GM18520 (cell line): ENCODE data around the gene HOXC4.
"Not testable (repeated sequence)": the region's sequence is repeated elsewhere in the genome, so short reads cannot be mapped to it uniquely, and the experiment has no call there.

Source experiments
- ATAC-seq: cut with Tn5 transposase; IDR thresholded peaks from one replicate; pipeline ENCODE4 v1.9.1; 2021; ENCODE audit not compliant: unreplicated experiment

Gene HOXC4

DNA sequence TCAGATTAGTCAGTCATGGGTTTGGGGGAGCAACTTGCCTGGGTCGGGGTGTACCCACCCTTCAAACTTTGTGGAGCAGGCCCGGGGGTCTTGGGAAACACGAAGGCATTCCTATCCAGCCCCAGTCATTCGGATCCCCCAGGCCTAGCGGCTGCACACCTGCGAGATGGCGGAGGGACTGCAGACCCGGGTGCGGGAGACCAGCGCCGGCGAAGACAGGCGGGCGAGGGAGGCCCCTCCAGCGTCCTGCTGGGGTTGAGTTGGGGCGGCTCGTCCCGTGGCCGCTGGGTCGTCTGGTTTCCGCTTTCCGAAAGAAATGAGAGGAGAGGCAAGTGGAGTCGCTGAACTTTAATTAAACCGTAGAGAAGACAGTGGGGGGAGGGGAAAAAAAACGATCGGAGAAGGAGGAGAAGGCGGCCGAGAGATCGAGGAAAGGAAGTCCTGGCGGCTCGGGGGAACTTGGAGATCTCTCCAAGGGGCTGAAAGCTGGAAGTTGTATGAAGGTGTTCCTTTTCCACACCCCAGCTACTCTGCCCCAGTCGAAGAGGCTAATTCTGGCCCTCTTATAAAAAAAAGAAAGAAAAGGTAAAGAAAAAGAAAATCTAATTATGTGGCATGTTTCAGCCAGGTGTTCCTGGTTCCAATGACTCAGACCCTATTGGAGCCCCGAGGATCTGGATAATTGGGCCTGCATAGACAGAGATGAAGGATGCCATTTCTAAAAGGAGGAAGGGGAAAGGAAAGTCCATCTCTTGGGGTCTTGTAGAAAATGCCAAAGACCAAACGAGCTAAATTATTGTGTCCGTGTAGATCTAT is 28.2 kb downstream of the HOXC4 start:
- ATAC-seq: not testable (repeated sequence)

- no peak for ATAC-seq
Observed at GRCh38 chr12:54082397-54082892, 28.8 kb downstream of the HOXC4 start.

- not testable (repeated sequence) for ATAC-seq
Observed at GRCh38 chr12:54088011-54088410, 34.4 kb downstream of the HOXC4 start.

DNA sequence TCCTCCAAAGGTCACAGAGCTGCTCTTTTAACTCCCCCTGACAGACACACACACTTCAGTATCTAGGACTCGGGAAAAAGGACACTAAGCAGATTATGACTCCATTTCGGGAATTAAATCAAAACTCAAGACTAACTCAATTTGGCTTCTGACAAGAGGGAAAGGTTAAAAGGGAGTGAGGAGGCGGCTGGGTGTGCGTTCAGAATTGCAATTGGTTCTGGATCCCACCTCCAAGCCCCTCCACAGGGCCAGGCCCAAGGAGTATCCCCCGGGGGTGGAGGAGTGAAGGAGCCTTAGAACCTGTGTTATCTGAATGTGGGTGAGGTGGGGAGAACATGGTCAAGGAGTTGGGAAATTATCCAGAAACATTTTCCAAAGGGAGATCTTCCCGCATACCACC is 35.8 kb downstream of the HOXC4 start:
- not testable (repeated sequence) for ATAC-seq

DNA sequence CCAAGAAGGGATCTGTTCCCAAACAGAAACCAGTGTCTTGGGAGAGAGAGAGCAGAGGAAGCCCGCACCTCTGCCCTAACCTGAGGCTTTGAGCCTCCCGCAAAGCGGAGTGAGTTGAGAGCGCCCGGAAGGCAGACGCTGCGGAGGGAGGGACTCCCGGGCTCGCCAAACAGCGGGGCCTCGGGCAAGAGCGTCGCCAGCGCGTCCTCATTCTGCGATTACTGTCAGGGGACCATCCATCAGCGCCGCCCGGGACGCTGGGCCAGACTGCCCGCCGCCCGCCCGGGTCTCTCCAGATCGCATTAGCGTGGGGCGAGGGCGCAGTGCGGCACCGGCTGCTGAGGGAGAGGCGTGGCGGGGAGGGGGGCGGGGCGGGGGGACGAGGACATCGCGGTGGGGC is 36.7 kb downstream of the HOXC4 start:
- ATAC-seq: not testable (repeated sequence)

DNA sequence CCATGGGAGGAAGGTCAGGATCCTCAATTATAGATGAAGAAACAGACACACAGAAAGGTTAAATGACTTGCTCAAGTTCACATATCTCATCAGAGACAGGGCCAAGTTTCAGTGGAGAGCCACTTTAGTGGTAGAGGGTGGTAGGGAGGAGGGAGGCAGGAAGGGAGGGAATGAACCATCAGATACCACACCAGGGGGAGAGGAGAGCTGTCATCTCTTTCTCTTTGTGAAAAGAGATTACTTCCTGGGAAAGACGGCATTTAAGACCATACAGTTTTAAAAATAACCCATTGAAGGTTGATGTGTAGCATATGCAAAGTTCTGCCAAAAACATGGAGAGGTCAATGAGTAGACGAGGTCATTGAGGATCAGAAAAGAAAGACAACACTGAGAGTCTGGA is 39.3 kb downstream of the HOXC4 start:
- ATAC-seq: not testable (repeated sequence)

DNA sequence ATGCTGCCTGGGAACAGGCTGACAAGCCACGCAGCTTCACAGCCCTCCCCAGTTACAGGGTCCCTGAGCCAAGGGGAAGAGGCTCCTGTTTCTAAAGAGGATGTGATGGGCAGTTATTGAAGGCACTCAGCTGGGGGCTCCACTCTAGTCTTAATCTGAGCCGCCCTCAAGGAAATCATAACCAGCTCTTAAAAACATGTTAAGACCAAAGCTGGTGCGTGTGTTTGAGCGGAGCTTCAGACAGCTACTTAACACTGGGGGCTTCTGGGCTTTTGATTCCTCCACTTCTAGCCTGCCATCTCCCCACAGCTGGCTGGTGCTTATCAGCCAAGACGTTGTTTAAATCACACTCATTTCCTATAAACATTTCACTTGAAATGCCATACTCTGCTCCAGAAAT is 42.3 kb downstream of the HOXC4 start:
- not testable (repeated sequence) for ATAC-seq

GRCh38 chr12:54098644-54099043 is 45.0 kb downstream of the HOXC4 start:
- not testable (repeated sequence) for ATAC-seq

DNA sequence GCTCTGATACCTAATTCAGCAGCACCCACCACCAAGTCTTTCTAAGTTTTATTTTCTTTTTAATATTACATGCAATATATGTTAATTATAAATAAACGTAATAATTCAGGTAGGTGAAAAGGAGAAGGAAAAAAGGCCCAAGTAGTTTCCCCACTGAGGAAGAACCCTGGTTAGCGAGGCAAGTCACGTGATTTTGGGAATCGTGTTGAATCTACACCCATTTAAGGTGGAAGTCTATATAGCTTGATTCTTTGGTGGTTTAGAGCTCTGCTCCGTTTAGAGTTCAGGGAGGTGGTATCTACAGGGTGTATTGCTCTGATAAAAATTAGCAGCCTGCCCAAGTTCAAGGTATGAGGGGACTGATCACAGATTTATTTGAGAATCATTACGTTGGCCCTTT is 47.0 kb downstream of the HOXC4 start:
- not testable (repeated sequence) for ATAC-seq

DNA sequence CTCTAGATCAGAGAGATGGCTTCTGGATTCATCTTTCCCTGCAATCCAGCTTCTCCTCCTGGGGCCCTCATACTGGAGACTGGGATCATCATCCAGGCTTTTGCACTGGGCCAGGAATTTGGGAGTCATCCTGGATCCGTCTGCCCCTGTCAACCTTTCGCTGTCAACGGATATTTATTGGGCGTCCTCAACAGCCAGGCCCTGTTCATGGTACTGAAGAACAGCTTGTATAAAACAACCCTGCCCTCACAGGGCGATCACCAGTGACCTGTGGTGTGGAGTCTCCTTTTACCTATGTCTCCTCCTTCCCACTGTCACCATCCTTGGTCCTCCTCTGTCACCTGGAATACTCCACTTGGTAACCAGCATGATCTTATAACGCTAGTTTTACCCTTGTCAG is 48.6 kb downstream of the HOXC4 start:
- not testable (repeated sequence) for ATAC-seq

GRCh38 chr12:54103827-54104226 is 50.2 kb downstream of the HOXC4 start:
- ATAC-seq: not testable (repeated sequence)
